Activated CD4-positive, alpha-beta T cell treated with anti-CD3 and anti-CD28 coated beads, Interleukin-2, amount 50 U/mL, for 16 hours (primary cell): ENCODE data around the gene ZNHIT1.

Experiments
- DNase-seq: peaks from one replicate; pipeline ENCODE4 v3.0.0-alpha.2; 2020

ZNHIT1 gene

GRCh38 chr7:101220295-101220694 is 2.3 kb downstream of the ZNHIT1 start:
- no peak for DNase-seq

GRCh38 chr7:101222275-101222830 is 4.4 kb downstream of the ZNHIT1 start:
- DNase-seq: no peak

GRCh38 chr7:101223528-101223927 is 5.6 kb downstream of the ZNHIT1 start:
- DNase-seq: no peak

GRCh38 chr7:101225650-101226049 is 7.7 kb downstream of the ZNHIT1 start:
- no peak for DNase-seq

GRCh38 chr7:101226721-101227120 is 8.8 kb downstream of the ZNHIT1 start:
- DNase-seq: no peak

- no peak for DNase-seq
Observed at GRCh38 chr7:101231644-101232043, 13.7 kb downstream of the ZNHIT1 start.

GRCh38 chr7:101232141-101232850 is 14.3 kb downstream of the ZNHIT1 start:
- no peak for DNase-seq

GRCh38 chr7:101233907-101234547 is 16.1 kb downstream of the ZNHIT1 start:
- DNase-seq: no peak

GRCh38 chr7:101234636-101235035 is 16.7 kb downstream of the ZNHIT1 start:
- no peak for DNase-seq

- DNase-seq: no peak
Observed at GRCh38 chr7:101235050-101235449, 17.1 kb downstream of the ZNHIT1 start.

- no peak for DNase-seq
Observed at GRCh38 chr7:101235522-101235921, 17.6 kb downstream of the ZNHIT1 start.

- DNase-seq: no peak
Observed at GRCh38 chr7:101236292-101236835, 18.4 kb downstream of the ZNHIT1 start.

GRCh38 chr7:101237206-101238067 is 19.5 kb downstream of the ZNHIT1 start, which contains the start of gene CLDN15:
TSS of gene CLDN15 (minus strand) at chr7:101237802. CDS start at chr7:101237581, 221 bp downstream.
- DNase-seq: no peak

GRCh38 chr7:101238226-101239182 is 20.5 kb downstream of the ZNHIT1 start:
- DNase-seq: no peak

GRCh38 chr7:101239191-101239950 is 21.4 kb downstream of the ZNHIT1 start:
- no peak for DNase-seq

GRCh38 chr7:101239951-101240220 is 21.9 kb downstream of the ZNHIT1 start:
- DNase-seq: no peak

- no peak for DNase-seq
Observed at GRCh38 chr7:101240226-101241014, 22.5 kb downstream of the ZNHIT1 start.

GRCh38 chr7:101241015-101241363 is 23.0 kb downstream of the ZNHIT1 start:
- DNase-seq: no peak

GRCh38 chr7:101241443-101242349 is 23.7 kb downstream of the ZNHIT1 start:
- DNase-seq: no peak
